C4-2B (cell line): ENCODE measurements around the gene IFFO2.
"Not testable (repeated sequence)": the region's sequence is repeated elsewhere in the genome, so short reads cannot be mapped to it uniquely, and the experiment has no call there.

Experiments used
- H3K27ac ChIP-seq: fragments of 450-650 bp; 2 replicates; pipeline ENCODE4 v1.5.1; 2017
- ZFX ChIP-seq: fragments of 450-650 bp; IDR thresholded peaks from 2 replicates; pipeline ENCODE4 v1.6.1; 2017
- TF ChIP-seq, protein P1 (sequence below): fragments of 450-650 bp; conservative IDR thresholded peaks from 2 replicates; pipeline ENCODE4 v1.5.1; 2017; ENCODE audit warnings: mild to moderate bottlenecking

The IFFO2 gene

DNA sequence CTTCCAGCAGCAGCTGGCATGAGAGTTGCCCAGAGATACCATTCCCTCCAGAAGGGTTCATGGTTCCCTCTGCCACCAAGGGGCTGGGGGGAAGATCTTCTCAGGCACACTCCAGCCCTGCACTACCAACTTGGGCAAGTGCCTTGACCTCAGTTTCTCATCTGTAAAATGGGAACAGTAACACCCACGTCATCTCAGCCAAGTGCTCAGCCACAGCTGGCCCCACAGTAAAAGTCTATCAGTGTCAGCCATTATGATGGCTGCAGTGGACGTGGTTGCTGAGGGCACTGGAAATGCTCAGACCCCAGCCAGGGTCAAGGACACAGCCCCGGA lies 80.7 kb downstream of the IFFO2 start:
- no peak for TF ChIP-seq ZFX
- TF ChIP-seq, protein P1, sequence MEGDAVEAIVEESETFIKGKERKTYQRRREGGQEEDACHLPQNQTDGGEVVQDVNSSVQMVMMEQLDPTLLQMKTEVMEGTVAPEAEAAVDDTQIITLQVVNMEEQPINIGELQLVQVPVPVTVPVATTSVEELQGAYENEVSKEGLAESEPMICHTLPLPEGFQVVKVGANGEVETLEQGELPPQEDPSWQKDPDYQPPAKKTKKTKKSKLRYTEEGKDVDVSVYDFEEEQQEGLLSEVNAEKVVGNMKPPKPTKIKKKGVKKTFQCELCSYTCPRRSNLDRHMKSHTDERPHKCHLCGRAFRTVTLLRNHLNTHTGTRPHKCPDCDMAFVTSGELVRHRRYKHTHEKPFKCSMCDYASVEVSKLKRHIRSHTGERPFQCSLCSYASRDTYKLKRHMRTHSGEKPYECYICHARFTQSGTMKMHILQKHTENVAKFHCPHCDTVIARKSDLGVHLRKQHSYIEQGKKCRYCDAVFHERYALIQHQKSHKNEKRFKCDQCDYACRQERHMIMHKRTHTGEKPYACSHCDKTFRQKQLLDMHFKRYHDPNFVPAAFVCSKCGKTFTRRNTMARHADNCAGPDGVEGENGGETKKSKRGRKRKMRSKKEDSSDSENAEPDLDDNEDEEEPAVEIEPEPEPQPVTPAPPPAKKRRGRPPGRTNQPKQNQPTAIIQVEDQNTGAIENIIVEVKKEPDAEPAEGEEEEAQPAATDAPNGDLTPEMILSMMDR = no peak
- H3K27ac ChIP-seq = no peak overlapping the region; the same call in 1 of the 2 replicates

GRCh38 chr1:18875107-18875795 lies 81.2 kb downstream of the IFFO2 start:
- peak overlapping the region; percentile 27 for H3K27ac ChIP-seq
- no peak for TF ChIP-seq ZFX
- TF ChIP-seq, protein P1 = peak; percentile 80

- H3K27ac ChIP-seq = peak overlapping the region; percentile 27
- TF ChIP-seq, protein P1 = no peak
- TF ChIP-seq ZFX = no peak
Measured at GRCh38 chr1:18874600-18874999, 81.9 kb downstream of the IFFO2 start.

DNA sequence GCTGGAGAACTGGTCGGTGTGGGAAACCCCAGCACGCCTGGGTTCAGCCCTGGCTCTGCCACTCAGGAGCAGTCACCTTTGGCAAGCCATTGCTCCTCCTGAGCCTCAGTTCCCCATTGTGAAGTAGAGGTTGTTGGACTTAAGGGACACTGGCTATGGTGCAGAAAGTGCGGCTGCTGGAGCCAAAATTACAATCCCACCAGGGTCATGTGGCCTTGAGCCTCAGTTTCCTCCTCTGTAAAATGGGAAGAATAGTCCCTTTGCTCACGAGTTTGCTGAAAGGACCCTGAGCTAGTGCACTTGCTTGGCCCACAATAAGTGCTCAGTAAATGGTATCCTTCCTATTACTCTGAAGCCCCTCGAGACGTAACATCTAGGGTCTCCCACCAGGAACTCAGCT lies 82.4 kb downstream of the IFFO2 start:
- no peak for TF ChIP-seq ZFX
- TF ChIP-seq, protein P1 = no peak
- no peak overlapping the region; the same call in 1 of the 2 replicates for H3K27ac ChIP-seq

GRCh38 chr1:18872071-18872611 lies 84.3 kb downstream of the IFFO2 start:
- TF ChIP-seq, protein P1 = no peak
- no peak overlapping the region for H3K27ac ChIP-seq

DNA sequence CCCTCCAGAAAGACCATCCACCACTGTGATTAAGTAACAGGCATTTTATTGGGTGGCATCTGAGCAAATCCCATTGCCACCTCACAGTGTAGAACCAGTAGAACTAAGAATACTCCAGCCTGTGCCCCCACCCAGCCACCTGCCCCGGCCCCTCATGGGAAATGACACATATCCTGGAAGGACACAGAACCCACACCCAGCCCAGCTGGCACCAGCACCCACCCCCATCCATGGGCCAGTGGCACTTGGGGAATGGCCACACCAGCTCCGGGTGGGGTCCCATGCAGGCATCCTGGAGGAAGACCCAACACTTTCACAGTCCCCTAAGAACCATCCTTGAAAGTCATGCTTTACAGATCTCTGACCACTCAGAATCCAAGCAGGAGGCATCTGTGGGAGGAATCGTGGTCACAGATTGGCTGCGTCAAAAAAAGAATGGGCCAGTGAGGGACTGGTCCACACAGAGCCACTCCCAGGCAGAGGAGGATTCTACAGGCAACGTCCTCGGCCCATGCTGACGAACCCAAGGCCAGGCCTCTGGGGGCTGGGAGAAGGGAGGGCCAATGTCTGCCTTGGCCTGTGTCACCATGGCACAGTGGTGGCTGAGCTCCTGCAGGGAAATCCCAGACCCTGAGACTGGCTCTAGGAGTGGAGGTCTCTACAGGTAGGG lies 84.9 kb downstream of the IFFO2 start:
- TF ChIP-seq, protein P1 = no peak
- no peak for TF ChIP-seq ZFX
- H3K27ac ChIP-seq = no peak overlapping the region

- no peak overlapping the region for H3K27ac ChIP-seq
- TF ChIP-seq, protein P1 = no peak
Measured at GRCh38 chr1:18870957-18871356, 85.5 kb downstream of the IFFO2 start.

DNA sequence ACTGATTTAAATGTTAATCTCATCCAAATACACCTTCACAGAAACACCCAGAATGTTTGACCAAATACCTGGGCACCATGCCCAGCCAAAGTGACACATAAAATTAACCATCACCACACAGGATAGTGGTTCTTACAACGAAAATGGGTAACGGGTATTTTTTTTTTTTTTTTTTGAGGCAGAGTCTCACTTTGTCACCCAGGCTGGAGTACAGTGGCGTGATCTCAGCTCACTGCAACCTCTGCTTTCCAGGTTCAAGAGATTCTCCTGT lies 85.9 kb downstream of the IFFO2 start:
- H3K27ac ChIP-seq = not testable (repeated sequence)
